ENCODE results near the gene TNP1.

Gene TNP1, protein sequence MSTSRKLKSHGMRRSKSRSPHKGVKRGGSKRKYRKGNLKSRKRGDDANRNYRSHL

DNA sequence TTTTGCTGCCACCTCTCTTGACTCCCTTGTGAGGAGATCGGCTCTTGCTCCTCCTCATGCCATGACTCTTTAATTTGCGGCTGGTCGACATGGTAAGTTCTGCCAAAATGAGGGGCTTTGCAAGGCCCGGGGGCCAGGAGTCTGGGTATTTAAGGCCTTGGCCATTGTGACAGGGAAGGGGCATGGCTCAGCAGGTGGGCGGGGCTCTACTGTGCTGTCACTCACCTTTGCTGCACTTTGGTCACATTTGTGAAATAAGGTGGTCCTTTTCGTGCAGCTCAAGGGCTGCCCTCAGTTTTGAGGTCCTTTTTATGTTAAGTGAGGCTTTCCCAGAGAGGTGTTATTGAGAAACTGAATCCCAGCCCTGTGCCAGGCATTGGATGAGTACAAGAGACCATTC, at the start of gene TNP1:
Gene TNP1 (minus strand): TSS at position 121 of the 400 bp plus-strand sequence. CDS start 30 bp downstream, at position 91.
- Histone ChIP-seq H3K4me3 (ENCODE audit: low read length) (no peak within 1 kb of the TSS), H3K36me3 (ENCODE audit: control insufficient read depth, insufficient read depth, low read length, severe bottlenecking) (no peaks in the 10 kb centered on the region), H3K9me3 (ENCODE audit: control insufficient read depth, low read length) (no peaks in the 10 kb centered on the region), H3K27me3 (replicated peaks; ENCODE audit: control insufficient read depth, insufficient read depth, low read length) (no peaks in the 10 kb centered on the region), H3K9ac (ENCODE audit: low read length) (no peak within 1 kb of the TSS), H3K4me1 (ENCODE audit: control insufficient read depth, insufficient read depth, low read length) (peaks cover 9% of the 10 kb centered on the region)
- DNase-seq (ENCODE audit: low read depth) = no peak

- Histone ChIP-seq H3K36me3 (ENCODE audit: control insufficient read depth, insufficient read depth, low read length, severe bottlenecking) (no peaks in the 10 kb centered on the region), H3K27me3 (replicated peaks; ENCODE audit: control insufficient read depth, insufficient read depth, low read length) (peaks cover 3% of the 10 kb centered on the region), H3K9ac (ENCODE audit: low read length) (no peak overlapping the region), H3K4me3 (ENCODE audit: low read length) (no peak overlapping the region), H3K4me1 (ENCODE audit: control insufficient read depth, insufficient read depth, low read length) (peaks cover 11% of the 10 kb centered on the region), H3K9me3 (ENCODE audit: control insufficient read depth, low read length) (peaks cover 5% of the 10 kb centered on the region)
- DNase-seq (ENCODE audit: low read depth) = no peak
These were observed 48.4 kb upstream of the TNP1 start for GRCh38 chr2:216908300-216908699.

DNA sequence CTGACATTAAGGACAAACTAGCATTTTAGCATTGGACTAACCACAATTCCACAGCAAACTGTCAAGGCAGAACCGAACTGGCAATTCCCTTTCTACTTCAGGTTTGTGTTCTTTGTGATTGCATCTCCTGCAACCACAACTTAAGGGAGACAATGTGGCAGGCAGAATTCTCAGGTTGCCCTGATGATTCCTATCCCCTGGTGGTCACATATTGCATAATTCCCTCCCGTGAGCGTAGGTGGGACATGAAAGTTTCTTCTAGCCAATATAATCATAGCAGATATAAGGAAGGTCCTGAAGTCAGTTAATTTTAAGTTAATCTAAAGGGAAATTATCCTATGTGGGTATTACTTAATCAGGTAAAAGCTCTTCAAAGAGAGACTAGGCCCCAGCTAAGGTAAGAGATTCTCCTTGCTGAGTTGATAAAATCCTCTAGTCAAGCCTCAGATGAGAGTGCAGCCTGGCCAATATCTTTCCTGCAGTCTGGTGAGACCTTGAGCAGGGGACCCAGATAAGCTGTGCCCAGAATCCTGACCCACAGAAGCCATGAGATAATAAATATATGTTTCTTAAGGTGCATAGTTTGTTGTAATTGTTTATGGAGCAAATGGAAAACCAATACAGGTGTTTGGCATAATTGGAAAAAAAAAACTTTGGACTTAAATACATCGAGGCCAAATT, 45.9 kb upstream of the TNP1 start:
- Histone ChIP-seq H3K9ac (ENCODE audit: low read length) (no peak overlapping the region), H3K36me3 (ENCODE audit: control insufficient read depth, insufficient read depth, low read length, severe bottlenecking) (no peaks in the 10 kb centered on the region), H3K27me3 (replicated peaks; ENCODE audit: control insufficient read depth, insufficient read depth, low read length) (peaks cover 3% of the 10 kb centered on the region), H3K4me3 (ENCODE audit: low read length) (no peak overlapping the region), H3K9me3 (ENCODE audit: control insufficient read depth, low read length) (peaks cover 14% of the 10 kb centered on the region), H3K4me1 (ENCODE audit: control insufficient read depth, insufficient read depth, low read length) (peaks cover 6% of the 10 kb centered on the region)
- no peak for DNase-seq (ENCODE audit: low read depth)

DNA sequence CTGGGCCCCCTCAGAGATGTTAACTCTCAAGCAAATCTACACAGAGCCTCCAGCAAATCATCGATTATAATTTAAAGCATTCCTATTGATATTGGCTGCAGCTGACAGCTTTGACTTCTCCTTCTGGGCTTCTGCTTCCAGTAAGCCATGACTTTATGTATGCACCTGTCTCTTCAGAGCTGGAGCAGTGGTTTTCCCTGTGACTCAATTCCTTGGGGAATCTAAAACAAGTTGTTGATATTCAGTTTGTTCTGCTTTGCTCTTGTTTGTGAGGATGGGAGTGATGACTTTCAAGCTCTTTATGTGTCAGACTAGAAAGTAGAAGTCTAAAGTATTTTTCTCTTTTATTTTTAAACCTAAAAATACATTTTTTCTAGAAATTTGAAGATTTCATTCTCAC, 45.1 kb upstream of the TNP1 start:
- H3K9me3 ChIP-seq (ENCODE audit: control insufficient read depth, low read length) = peaks cover 14% of the 10 kb centered on the region
- peaks cover 3% of the 10 kb centered on the region for H3K27me3 ChIP-seq (replicated peaks; ENCODE audit: control insufficient read depth, insufficient read depth, low read length)
- no peak overlapping the region for H3K9ac ChIP-seq (ENCODE audit: low read length)
- no peak for DNase-seq (ENCODE audit: low read depth)
- no peak overlapping the region for H3K4me3 ChIP-seq (ENCODE audit: low read length)
- H3K36me3 ChIP-seq (ENCODE audit: control insufficient read depth, insufficient read depth, low read length, severe bottlenecking) = no peaks in the 10 kb centered on the region
- H3K4me1 ChIP-seq (ENCODE audit: control insufficient read depth, insufficient read depth, low read length) = peaks cover 6% of the 10 kb centered on the region

GRCh38 chr2:216904554-216904953, 44.7 kb upstream of the TNP1 start:
- Histone ChIP-seq H3K9me3 (ENCODE audit: control insufficient read depth, low read length) (peaks cover 16% of the 10 kb centered on the region), H3K9ac (ENCODE audit: low read length) (no peak overlapping the region), H3K4me1 (ENCODE audit: control insufficient read depth, insufficient read depth, low read length) (peaks cover 6% of the 10 kb centered on the region), H3K36me3 (ENCODE audit: control insufficient read depth, insufficient read depth, low read length, severe bottlenecking) (no peaks in the 10 kb centered on the region), H3K27me3 (replicated peaks; ENCODE audit: control insufficient read depth, insufficient read depth, low read length) (peaks cover 3% of the 10 kb centered on the region), H3K4me3 (ENCODE audit: low read length) (no peak overlapping the region)
- DNase-seq (ENCODE audit: low read depth) = no peak

DNA sequence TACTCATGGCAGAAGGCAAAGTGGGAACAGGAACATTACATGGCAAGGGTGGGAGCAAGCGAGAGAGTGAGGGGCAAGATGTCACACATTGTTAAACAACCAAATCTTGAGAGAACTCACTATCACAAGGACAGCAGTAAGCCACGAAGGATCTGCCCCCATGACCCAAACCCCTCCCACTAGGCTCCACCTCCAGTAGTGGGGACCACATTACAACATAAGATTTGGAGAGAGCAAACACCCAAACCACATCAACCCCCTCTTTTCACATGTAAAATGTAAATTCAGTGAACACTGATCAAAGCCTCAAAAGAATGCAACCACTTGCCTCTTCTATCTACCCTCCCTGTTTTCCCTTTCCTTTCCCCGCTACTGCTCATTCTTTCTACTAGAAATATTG, 43.6 kb upstream of the TNP1 start:
- Histone ChIP-seq H3K9me3 (ENCODE audit: control insufficient read depth, low read length) (peaks cover 21% of the 10 kb centered on the region), H3K27me3 (replicated peaks; ENCODE audit: control insufficient read depth, insufficient read depth, low read length) (peaks cover 3% of the 10 kb centered on the region), H3K9ac (ENCODE audit: low read length) (no peak overlapping the region), H3K4me3 (ENCODE audit: low read length) (no peak overlapping the region), H3K36me3 (ENCODE audit: control insufficient read depth, insufficient read depth, low read length, severe bottlenecking) (no peaks in the 10 kb centered on the region), H3K4me1 (ENCODE audit: control insufficient read depth, insufficient read depth, low read length) (peaks cover 6% of the 10 kb centered on the region)
- DNase-seq (ENCODE audit: low read depth) = no peak

- no peak for DNase-seq (ENCODE audit: low read depth)
- Histone ChIP-seq H3K9ac (ENCODE audit: low read length) (no peak overlapping the region), H3K36me3 (ENCODE audit: control insufficient read depth, insufficient read depth, low read length, severe bottlenecking) (no peaks in the 10 kb centered on the region), H3K4me1 (ENCODE audit: control insufficient read depth, insufficient read depth, low read length) (peaks cover 13% of the 10 kb centered on the region), H3K4me3 (ENCODE audit: low read length) (no peak overlapping the region), H3K9me3 (ENCODE audit: control insufficient read depth, low read length) (peaks cover 21% of the 10 kb centered on the region), H3K27me3 (replicated peaks; ENCODE audit: control insufficient read depth, insufficient read depth, low read length) (peaks cover 3% of the 10 kb centered on the region)
These were observed 41.4 kb upstream of the TNP1 start for GRCh38 chr2:216901273-216901672.

DNA sequence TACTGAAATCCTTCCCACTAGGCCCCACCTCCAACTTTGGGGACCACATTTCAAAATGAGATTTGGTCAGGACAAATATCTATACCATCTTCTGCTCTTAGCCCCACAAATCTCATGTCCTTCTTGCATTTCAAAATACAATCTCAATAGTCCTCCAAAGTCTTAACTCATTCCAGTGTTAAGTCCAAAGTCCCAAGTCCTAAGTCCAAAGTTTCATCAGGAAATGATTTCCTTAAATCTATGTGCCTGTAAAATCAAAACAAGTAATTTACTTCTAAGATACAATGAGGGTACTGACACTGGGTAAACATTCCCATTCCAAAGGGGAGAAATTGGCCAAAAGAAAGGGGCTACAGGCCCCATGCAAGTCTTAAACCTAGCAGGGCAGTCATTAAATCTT, 40.5 kb upstream of the TNP1 start:
- H3K27me3 ChIP-seq (replicated peaks; ENCODE audit: control insufficient read depth, insufficient read depth, low read length) = peaks cover 1% of the 10 kb centered on the region
- no peak overlapping the region for H3K9ac ChIP-seq (ENCODE audit: low read length)
- no peak for DNase-seq (ENCODE audit: low read depth)
- peaks cover 21% of the 10 kb centered on the region for H3K9me3 ChIP-seq (ENCODE audit: control insufficient read depth, low read length)
- H3K36me3 ChIP-seq (ENCODE audit: control insufficient read depth, insufficient read depth, low read length, severe bottlenecking) = no peaks in the 10 kb centered on the region
- H3K4me3 ChIP-seq (ENCODE audit: low read length) = no peak overlapping the region
- H3K4me1 ChIP-seq (ENCODE audit: control insufficient read depth, insufficient read depth, low read length) = peaks cover 13% of the 10 kb centered on the region

DNA sequence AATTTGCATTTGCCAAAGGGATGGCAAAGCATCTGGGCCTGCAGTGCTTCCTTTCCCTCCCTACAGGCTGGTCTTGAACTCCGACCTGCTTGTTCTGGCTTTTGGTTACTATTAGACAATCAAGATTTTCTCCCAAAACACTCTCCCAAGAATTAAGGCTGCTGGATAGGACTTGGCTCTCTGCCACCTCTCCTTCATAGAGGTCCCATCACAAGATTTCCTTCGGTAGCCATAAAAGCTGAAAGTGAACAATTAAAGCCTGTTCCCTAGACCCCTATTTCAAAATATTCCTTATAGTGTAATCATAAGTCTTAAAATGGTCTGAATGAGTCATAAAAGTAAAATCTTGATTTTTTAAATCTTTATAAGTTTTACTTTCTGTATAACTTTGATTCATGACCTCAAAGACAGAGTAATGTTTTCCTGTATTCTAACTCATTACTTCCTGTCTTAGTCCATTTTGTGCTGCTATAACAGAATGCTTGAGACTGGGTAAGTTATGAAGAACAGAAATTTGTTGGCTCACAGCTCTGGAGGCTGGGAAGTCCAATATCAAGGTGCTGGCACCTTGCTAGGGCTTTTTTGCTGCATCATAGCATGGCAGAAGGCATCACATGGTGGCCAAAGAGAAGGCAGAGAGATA, 37.8 kb upstream of the TNP1 start:
- no peak for DNase-seq (ENCODE audit: low read depth)
- H3K9ac ChIP-seq (ENCODE audit: low read length) = no peak overlapping the region
- H3K27me3 ChIP-seq (replicated peaks; ENCODE audit: control insufficient read depth, insufficient read depth, low read length) = peaks cover 3% of the 10 kb centered on the region
- no peaks in the 10 kb centered on the region for H3K36me3 ChIP-seq (ENCODE audit: control insufficient read depth, insufficient read depth, low read length, severe bottlenecking)
- peaks cover 7% of the 10 kb centered on the region for H3K4me1 ChIP-seq (ENCODE audit: control insufficient read depth, insufficient read depth, low read length)
- H3K9me3 ChIP-seq (ENCODE audit: control insufficient read depth, low read length) = peaks cover 11% of the 10 kb centered on the region
- no peak overlapping the region for H3K4me3 ChIP-seq (ENCODE audit: low read length)

DNA sequence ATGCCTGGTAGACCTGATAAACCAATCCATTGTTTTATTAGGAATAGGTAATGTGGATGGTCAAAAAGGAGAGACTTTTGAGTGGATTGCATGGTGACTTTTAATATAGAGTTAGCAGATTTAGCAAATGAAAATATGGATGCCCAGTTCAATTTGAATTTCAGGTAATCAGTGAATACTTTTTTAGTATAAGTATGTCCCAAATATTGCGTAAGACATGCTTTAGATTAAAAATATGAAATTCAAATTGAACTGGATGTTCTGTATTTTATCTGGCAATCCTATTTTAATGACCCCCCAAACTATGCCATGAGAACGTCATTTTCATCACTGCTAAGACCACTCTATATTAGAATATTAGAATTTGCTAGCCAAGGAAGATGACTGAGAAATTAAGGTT, 30.3 kb upstream of the TNP1 start:
- no peaks in the 10 kb centered on the region for H3K9me3 ChIP-seq (ENCODE audit: control insufficient read depth, low read length)
- no peak for DNase-seq (ENCODE audit: low read depth)
- H3K36me3 ChIP-seq (ENCODE audit: control insufficient read depth, insufficient read depth, low read length, severe bottlenecking) = no peaks in the 10 kb centered on the region
- no peak overlapping the region for H3K9ac ChIP-seq (ENCODE audit: low read length)
- peaks cover 40% of the 10 kb centered on the region for H3K27me3 ChIP-seq (replicated peaks; ENCODE audit: control insufficient read depth, insufficient read depth, low read length)
- no peaks in the 10 kb centered on the region for H3K4me1 ChIP-seq (ENCODE audit: control insufficient read depth, insufficient read depth, low read length)
- H3K4me3 ChIP-seq (ENCODE audit: low read length) = no peak overlapping the region

GRCh38 chr2:216888887-216889622, 29.2 kb upstream of the TNP1 start:
- Histone ChIP-seq H3K36me3 (ENCODE audit: control insufficient read depth, insufficient read depth, low read length, severe bottlenecking) (no peaks in the 10 kb centered on the region), H3K27me3 (replicated peaks; ENCODE audit: control insufficient read depth, insufficient read depth, low read length) (peaks cover 40% of the 10 kb centered on the region), H3K4me1 (ENCODE audit: control insufficient read depth, insufficient read depth, low read length) (peaks cover 5% of the 10 kb centered on the region), H3K9me3 (ENCODE audit: control insufficient read depth, low read length) (no peaks in the 10 kb centered on the region), H3K4me3 (ENCODE audit: low read length) (no peak overlapping the region), H3K9ac (ENCODE audit: low read length) (no peak overlapping the region)
- no peak for DNase-seq (ENCODE audit: low read depth)
